ENCODE data around the gene SLCO3A1. TPM values are rescaled to one million over a fixed set of nuclear protein-coding genes. Genes with fewer than 3 reads are reported as not detected.
"Not testable (repeated sequence)": the region's sequence is repeated elsewhere in the genome, so short reads cannot be mapped to it uniquely, and the experiment has no call there.

The SLCO3A1 gene
- total and polyA plus RNA-seq, 4 donors, result 9.6 to 60.7 (median 34.4) TPM

DNA sequence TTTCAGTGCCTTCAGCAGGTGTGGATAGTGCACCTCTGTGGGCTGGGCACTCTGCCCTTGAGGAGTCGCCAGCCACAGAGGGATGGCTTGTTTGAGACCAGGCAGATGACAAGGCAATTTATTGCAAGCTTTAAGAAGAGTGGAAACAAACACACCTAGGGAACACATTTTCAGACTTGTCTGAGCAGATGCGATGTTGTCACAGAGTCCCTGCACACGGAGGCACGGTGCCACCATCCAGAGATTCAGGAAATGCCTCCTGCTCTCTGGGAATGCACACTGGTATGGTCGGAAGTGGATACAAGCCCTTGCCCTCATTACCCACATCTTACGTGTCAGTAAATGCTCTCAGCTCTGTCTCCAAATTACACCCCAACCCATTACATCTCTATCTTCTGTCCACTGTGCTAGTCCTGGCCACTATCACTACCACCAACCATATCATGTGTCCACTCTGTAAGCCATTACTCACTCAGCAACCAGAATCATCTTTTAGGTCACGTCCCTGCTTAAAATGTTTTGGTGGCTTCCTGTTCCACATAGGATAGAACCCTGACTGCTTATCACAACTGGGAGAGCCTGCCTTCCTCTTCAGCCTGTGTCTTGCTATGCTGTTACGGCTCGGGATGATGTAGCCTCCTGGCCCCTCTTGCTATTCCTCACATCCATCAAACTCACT lies 196.9 kb downstream of the SLCO3A1 start:
- H3K27ac ChIP-seq (ENCODE audit: low read depth in 1 of 2, low read length in 2 of 2), result no peak overlapping the region
- no peak for DNase-seq
- no peaks in the 10 kb centered on the region for H3K27me3 ChIP-seq (ENCODE audit: control insufficient read depth in 1 of 2, insufficient read depth in 2 of 2, low read length in 1 of 2)
- intact Hi-C loops (cut with DNase I), result no loop called here
- H3K36me3 ChIP-seq (ENCODE audit: control insufficient read depth in 1 of 2, insufficient read depth in 2 of 2, low read length in 1 of 2), result no peaks in the 10 kb centered on the region
- 60 to 62% methylated on average over 9 of the region's 9 CpGs for WGBS, 2 donors
- no peak overlapping the region for H3K4me3 ChIP-seq (ENCODE audit: low read length in 2 of 2)
- no peak for ATAC-seq (ENCODE audit: low FRiP score)
- H3K4me1 ChIP-seq (ENCODE audit: control insufficient read depth in 1 of 2, insufficient read depth in 2 of 2, low read length in 2 of 2), result no peaks in the 10 kb centered on the region
- H3K9me3 ChIP-seq (ENCODE audit: control insufficient read depth, low read length), result no peaks in the 10 kb centered on the region

DNA sequence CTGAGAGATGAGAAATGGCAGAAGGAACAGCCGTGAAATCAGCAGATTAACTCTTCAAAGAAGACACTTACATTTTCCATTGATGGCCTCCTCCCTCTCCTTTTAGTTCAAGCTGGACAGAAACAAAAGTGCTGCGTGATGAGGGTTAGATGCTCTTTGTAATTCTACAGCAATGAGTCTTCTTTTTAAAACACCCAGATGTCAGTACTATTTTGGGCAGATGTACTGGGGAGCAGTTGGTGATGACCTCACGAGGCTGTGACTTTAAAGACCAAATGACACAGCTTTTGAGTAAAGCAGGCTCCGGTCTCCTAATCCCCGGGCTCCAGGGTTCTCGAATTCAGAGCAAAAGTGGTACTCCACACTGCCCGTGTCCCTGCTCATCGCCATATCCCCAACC lies 198.2 kb downstream of the SLCO3A1 start:
- no peak for ATAC-seq (ENCODE audit: low FRiP score)

DNA sequence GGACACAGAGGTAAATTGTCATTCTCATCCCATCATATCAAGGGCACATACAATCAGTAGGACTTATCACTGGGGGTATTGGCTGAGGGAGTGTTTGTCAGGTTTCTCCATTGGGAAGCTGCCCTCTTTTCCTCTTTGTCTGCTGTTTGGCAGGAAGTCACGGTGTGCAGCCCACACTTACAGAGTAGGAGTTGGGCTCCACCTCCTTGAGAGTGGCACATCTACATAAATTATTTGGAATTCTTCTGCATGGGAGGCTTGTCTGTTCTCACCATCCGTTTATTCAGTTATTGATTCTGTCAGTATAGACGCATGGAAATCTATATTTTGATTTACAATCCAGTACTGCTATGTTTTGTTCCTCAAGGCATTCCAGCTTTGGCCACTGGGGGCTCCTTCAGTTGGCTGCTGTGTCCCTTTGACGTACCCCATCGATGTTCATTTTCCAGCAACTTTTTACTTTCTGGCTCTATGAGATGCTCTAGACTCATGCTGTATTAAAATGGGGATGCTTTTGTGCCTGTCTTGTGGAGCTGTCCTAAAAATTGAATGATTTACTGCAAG lies 200.3 kb downstream of the SLCO3A1 start:
- Histone ChIP-seq H3K9me3 (ENCODE audit: control insufficient read depth, low read length) (no peaks in the 10 kb centered on the region), H3K27ac (ENCODE audit: low read depth in 1 of 2, low read length in 2 of 2) (no peak overlapping the region), H3K36me3 (ENCODE audit: control insufficient read depth in 1 of 2, insufficient read depth in 2 of 2, low read length in 1 of 2) (no peaks in the 10 kb centered on the region), H3K4me1 (ENCODE audit: control insufficient read depth in 1 of 2, insufficient read depth in 2 of 2, low read length in 2 of 2) (peaks cover 0 to 3% of the 10 kb centered on the region in 2 donors), H3K27me3 (ENCODE audit: control insufficient read depth in 1 of 2, insufficient read depth in 2 of 2, low read length in 1 of 2) (no peaks in the 10 kb centered on the region), H3K4me3 (ENCODE audit: low read length in 2 of 2) (no peak overlapping the region)
- intact Hi-C loops (cut with DNase I), result no loop called here
- ATAC-seq (ENCODE audit: low FRiP score) (no peak), DNase-seq (no peak)
- 76 to 77% methylated on average over 5 of the region's 5 CpGs for WGBS, 2 donors

More for the DNA sequence above, 198.2 kb downstream of the SLCO3A1 start:
- DNase-seq, result no peak
- H3K4me1 ChIP-seq (ENCODE audit: control insufficient read depth in 1 of 2, insufficient read depth in 2 of 2, low read length in 2 of 2), result no peaks in the 10 kb centered on the region
- H3K9me3 ChIP-seq (ENCODE audit: control insufficient read depth, low read length), result no peaks in the 10 kb centered on the region
- intact Hi-C loops (cut with DNase I), result no loop called here
- 92 to 93% methylated on average over 8 of the region's 8 CpGs for WGBS, 2 donors
- H3K27me3 ChIP-seq (ENCODE audit: control insufficient read depth in 1 of 2, insufficient read depth in 2 of 2, low read length in 1 of 2), result no peaks in the 10 kb centered on the region
- no peaks in the 10 kb centered on the region for H3K36me3 ChIP-seq (ENCODE audit: control insufficient read depth in 1 of 2, insufficient read depth in 2 of 2, low read length in 1 of 2)
- H3K4me3 ChIP-seq (ENCODE audit: low read length in 2 of 2), result no peak overlapping the region
- H3K27ac ChIP-seq (ENCODE audit: low read depth in 1 of 2, low read length in 2 of 2), result no peak overlapping the region

DNA sequence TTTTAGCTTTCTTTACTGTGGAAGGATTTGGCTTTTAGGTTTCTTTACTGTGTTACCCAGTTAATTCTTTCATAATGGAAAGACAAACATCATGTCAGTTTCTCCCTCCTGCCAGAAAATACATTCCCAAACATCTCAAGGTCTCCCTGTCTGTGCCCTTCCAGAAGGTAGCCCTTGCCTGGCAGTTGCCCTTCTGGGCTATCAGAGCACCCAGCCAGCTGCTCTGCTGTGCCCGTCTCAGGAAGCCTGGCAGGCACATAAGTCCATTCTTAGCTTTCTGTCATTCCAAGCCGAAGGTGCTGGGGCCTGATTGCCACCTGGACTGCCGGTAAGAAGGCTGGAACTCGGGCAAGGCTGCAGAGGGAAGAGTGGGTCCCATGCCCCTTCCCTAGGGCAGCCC lies 203.4 kb downstream of the SLCO3A1 start:
- no peak for DNase-seq
- Histone ChIP-seq H3K27me3 (ENCODE audit: control insufficient read depth in 1 of 2, insufficient read depth in 2 of 2, low read length in 1 of 2) (no peaks in the 10 kb centered on the region), H3K27ac (ENCODE audit: low read depth in 1 of 2, low read length in 2 of 2) (no peak overlapping the region), H3K4me3 (ENCODE audit: low read length in 2 of 2) (no peak overlapping the region), H3K9me3 (ENCODE audit: control insufficient read depth, low read length) (no peaks in the 10 kb centered on the region), H3K4me1 (ENCODE audit: control insufficient read depth in 1 of 2, insufficient read depth in 2 of 2, low read length in 2 of 2) (peaks cover 0 to 3% of the 10 kb centered on the region in 2 donors), H3K36me3 (ENCODE audit: control insufficient read depth in 1 of 2, insufficient read depth in 2 of 2, low read length in 1 of 2) (no peaks in the 10 kb centered on the region)
- 0 to 8% methylated on average over 4 of the region's 4 CpGs for WGBS, 2 donors
- intact Hi-C loops (cut with DNase I), result no loop called here
- ATAC-seq (ENCODE audit: low FRiP score), result no peak

DNA sequence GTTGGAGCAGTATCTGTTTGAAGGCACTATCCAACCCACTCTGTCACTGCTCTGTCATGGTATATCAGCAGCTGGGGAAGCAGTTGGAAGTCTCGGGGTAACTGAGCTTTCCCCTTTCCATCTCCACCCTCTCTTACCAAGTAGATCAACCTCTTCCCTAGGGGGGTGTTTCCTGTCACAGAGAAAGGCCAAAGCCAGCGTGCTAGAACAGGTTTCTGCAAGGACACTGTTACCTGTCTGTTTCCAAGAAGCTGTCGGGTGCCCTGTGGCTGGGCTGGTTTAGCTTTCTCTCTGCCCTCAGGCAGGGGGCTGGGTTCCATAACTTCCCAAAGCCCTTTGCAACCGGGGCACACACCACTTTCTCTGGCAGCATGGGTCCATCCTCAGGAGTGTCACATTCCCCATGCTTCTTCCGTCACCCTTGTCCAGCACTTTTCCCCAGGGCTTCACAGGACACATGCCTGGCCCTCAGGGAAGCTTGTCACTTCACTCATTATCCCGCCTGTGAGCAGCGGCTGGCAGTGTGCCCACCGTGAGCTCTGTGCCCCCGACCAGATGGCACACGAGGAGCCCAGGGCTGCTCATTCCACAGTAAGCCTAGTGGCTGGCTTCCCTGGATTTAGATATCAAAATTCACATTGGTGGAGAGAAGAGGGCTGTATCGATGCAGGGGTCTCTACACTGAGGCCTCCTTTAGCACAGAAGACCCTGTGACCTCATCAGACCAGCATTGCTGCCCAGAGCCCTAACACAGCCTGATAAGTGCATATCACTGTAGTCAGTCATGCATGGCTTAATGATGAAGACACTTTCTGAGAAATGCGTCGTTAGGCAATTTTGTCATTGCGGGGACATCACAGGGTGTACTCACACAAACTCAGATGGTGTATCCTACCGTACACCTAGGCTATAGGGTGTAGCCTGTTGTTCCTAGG lies 205.8 kb downstream of the SLCO3A1 start:
- Histone ChIP-seq H3K9me3 (ENCODE audit: control insufficient read depth, low read length) (no peaks in the 10 kb centered on the region), H3K4me3 (ENCODE audit: low read length in 2 of 2) (no peak overlapping the region), H3K4me1 (ENCODE audit: control insufficient read depth in 1 of 2, insufficient read depth in 2 of 2, low read length in 2 of 2) (peaks cover 4 to 5% of the 10 kb centered on the region in 2 donors), H3K36me3 (ENCODE audit: control insufficient read depth in 1 of 2, insufficient read depth in 2 of 2, low read length in 1 of 2) (no peaks in the 10 kb centered on the region), H3K27me3 (ENCODE audit: control insufficient read depth in 1 of 2, insufficient read depth in 2 of 2, low read length in 1 of 2) (no peaks in the 10 kb centered on the region), H3K27ac (ENCODE audit: low read depth in 1 of 2, low read length in 2 of 2) (no peak overlapping the region)
- ATAC-seq (ENCODE audit: low FRiP score) (no peak), DNase-seq (no peak)
- 88 to 91% methylated on average over 15 of the region's 15 CpGs for WGBS, 2 donors
- intact Hi-C loops (cut with DNase I), result no loop called here

DNA sequence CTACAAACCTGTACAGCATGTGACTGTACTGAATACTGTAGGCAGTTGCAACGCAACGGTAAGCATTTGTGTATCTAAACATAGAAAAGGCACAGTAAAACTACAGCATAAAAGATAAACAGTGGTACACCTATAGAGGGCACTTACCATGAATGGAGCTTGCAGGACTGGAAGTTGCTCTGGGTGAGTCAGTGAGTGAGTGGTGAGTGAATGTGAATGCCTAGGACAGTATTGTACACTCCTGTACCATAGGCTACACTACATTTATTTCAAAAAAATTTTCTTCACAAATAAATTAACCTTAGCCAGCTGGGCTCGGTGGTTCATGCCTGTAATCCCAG lies 206.4 kb downstream of the SLCO3A1 start:
- 57 to 58% methylated on average over 3 of the region's 3 CpGs for WGBS, 2 donors
- not testable (repeated sequence) for H3K27ac ChIP-seq (ENCODE audit: low read depth in 1 of 2, low read length in 2 of 2); DNase-seq; H3K4me1 ChIP-seq (ENCODE audit: control insufficient read depth in 1 of 2, insufficient read depth in 2 of 2, low read length in 2 of 2); H3K36me3 ChIP-seq (ENCODE audit: control insufficient read depth in 1 of 2, insufficient read depth in 2 of 2, low read length in 1 of 2); H3K9me3 ChIP-seq (ENCODE audit: control insufficient read depth, low read length); ATAC-seq (ENCODE audit: low FRiP score); H3K4me3 ChIP-seq (ENCODE audit: low read length in 2 of 2); H3K27me3 ChIP-seq (ENCODE audit: control insufficient read depth in 1 of 2, insufficient read depth in 2 of 2, low read length in 1 of 2)
- intact Hi-C loops (cut with DNase I), result loop anchor here in 1 of 2 donors (5.0 kb wide), 1 partner anchor 78 kb away; no protein-coding TSS in a partner anchor

DNA sequence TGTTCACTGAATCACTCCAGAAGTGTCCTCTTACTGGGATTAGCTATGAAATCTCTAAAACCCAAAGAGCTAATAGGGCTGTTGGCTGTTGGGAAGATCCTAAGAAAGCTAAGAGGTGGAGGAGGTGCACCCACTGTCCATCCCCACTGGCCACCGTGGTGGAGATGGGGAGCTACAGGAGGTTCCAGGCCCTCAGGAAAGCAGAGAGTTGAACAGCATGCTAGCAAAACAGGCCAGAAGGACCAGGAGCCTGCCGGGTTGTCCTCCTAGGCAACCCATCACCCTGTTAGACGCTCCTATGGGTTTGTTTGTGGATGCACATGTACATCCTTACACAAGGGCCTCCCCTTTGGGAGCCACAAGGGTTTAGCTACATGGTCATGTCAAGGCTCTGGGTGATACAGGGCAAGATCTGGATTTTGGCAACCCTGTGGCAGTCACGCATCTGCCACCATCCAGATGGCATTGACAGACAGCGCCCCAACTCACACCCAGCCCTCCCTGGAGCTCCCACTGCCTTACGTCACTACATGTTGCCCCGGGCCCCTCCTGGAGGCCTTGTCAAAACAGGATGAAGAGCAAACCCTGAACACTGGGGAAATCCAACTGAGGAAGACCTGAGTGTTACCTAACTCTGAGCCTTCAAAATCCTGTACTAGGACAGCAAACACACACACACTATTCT lies 208.1 kb downstream of the SLCO3A1 start:
- Histone ChIP-seq H3K27ac (ENCODE audit: low read depth in 1 of 2, low read length in 2 of 2) (no peak overlapping the region), H3K9me3 (ENCODE audit: control insufficient read depth, low read length) (no peaks in the 10 kb centered on the region), H3K27me3 (ENCODE audit: control insufficient read depth in 1 of 2, insufficient read depth in 2 of 2, low read length in 1 of 2) (no peaks in the 10 kb centered on the region), H3K36me3 (ENCODE audit: control insufficient read depth in 1 of 2, insufficient read depth in 2 of 2, low read length in 1 of 2) (no peaks in the 10 kb centered on the region), H3K4me3 (ENCODE audit: low read length in 2 of 2) (no peak overlapping the region), H3K4me1 (ENCODE audit: control insufficient read depth in 1 of 2, insufficient read depth in 2 of 2, low read length in 2 of 2) (peaks cover 4 to 5% of the 10 kb centered on the region in 2 donors)
- intact Hi-C loops (cut with DNase I), result loop anchor here in 1 of 2 donors (5.0 kb wide), 1 partner anchor 79 kb away; no protein-coding TSS in a partner anchor
- ATAC-seq (ENCODE audit: low FRiP score), result no peak
- no peak for DNase-seq
- 84 to 88% methylated on average over 7 of the region's 7 CpGs for WGBS, 2 donors

DNA sequence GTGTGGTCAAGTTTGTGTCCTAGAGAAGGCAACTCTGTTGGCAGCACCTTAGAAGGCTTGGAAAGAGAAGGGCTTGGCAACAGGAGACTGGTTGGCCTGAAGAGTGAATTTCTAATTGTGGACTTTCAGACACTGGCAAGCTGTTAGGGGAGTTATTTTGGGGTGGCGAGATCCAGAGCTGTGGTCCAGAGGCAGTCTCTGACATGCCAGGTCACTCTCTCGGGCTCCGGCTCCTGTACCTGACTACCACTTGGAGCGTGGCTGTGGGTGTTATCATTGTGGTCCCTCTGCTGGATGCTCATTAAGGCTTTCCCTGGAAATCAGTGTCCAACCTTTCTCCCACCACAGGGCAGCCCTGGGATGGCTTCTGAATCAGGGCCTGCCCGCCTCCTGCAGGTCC lies 209.0 kb downstream of the SLCO3A1 start:
- Histone ChIP-seq H3K4me3 (ENCODE audit: low read length in 2 of 2) (no peak overlapping the region), H3K4me1 (ENCODE audit: control insufficient read depth in 1 of 2, insufficient read depth in 2 of 2, low read length in 2 of 2) (peaks cover 2 to 4% of the 10 kb centered on the region in 2 donors), H3K27ac (ENCODE audit: low read depth in 1 of 2, low read length in 2 of 2) (peak overlapping the region in 1 of 2 donors; percentile 92), H3K36me3 (ENCODE audit: control insufficient read depth in 1 of 2, insufficient read depth in 2 of 2, low read length in 1 of 2) (no peaks in the 10 kb centered on the region), H3K27me3 (ENCODE audit: control insufficient read depth in 1 of 2, insufficient read depth in 2 of 2, low read length in 1 of 2) (no peaks in the 10 kb centered on the region), H3K9me3 (ENCODE audit: control insufficient read depth, low read length) (no peaks in the 10 kb centered on the region)
- DNase-seq (no peak), ATAC-seq (ENCODE audit: low FRiP score) (peak; percentile 58)
- intact Hi-C loops (cut with DNase I), result loop anchor here in 1 of 2 donors (5.0 kb wide), 1 partner anchor 80 kb away; no protein-coding TSS in a partner anchor
- WGBS, 2 donors, result 8 to 19% methylated on average over 5 of the region's 5 CpGs

All from aorta (tissue), 5 donors.